ENCODE measurements around the gene NF2.

Gene NF2

GRCh38 chr22:29704528-29705285 lies 101.3 kb downstream of the NF2 start:
- no peak for DNase-seq

GRCh38 chr22:29705651-29706050 lies 102.2 kb downstream of the NF2 start:
- DNase-seq = no peak

DNA sequence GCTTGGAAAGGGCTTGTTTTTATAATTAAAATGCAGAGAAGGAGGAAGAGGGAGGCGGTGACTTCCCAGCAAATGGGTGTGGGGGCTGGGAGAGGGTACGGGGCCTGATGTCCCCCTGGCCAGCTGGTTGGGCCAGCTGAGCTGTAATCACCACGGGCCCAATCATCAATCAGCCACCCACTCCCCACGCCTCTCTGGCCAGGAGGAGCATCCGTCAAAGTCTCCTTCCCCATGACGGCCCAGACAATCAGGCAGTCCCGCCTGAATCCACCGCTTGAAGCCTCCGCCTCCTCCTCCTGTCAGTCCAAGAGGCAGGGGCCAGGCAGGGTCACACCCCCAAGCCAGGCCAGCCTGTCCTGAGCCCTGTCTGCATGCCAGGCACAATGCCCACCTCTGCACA lies 103.1 kb downstream of the NF2 start:
- no peak for DNase-seq

DNA sequence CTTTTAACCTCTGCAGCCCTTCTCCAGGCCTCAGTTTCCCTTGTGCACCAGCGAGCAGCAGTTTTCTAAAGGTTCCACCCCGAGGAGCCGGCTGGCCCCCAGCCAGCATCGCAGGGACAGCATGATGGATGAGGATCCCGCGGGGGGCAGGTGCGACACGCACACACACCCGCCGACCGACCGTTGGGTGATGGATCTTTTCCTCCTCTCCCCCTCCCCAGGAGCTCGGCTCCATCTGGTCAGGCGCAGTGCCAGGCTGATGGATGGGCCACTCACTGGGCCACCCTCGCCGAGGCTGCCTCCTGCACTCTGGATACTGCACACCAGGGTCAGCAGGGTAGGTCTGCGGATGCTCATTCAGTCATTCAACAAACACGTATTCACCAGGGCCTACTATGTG lies 103.6 kb downstream of the NF2 start:
- DNase-seq = no peak

- no peak for DNase-seq
Observed at GRCh38 chr22:29707471-29707870, 104.0 kb downstream of the NF2 start.

DNA sequence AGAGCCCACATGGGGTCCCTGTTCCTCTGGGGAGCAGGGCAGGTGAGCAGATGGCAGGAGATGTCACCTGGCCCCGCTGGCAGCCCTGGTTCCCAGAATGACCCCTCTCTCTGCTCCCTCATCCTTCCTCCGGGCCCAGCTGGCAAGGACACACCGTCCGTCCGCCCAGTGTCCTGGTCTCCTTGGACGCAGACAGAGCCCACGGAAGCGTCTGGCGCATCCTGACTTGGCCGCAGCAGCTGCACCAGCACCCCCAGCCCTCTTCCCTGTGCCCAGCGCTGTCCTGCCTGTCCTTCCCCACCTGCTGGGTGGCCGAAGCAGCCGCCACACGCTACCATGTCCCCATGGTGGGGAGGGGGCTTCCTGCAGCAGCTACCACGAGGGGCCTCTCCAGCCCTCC lies 106.8 kb downstream of the NF2 start:
- DNase-seq = no peak

DNA sequence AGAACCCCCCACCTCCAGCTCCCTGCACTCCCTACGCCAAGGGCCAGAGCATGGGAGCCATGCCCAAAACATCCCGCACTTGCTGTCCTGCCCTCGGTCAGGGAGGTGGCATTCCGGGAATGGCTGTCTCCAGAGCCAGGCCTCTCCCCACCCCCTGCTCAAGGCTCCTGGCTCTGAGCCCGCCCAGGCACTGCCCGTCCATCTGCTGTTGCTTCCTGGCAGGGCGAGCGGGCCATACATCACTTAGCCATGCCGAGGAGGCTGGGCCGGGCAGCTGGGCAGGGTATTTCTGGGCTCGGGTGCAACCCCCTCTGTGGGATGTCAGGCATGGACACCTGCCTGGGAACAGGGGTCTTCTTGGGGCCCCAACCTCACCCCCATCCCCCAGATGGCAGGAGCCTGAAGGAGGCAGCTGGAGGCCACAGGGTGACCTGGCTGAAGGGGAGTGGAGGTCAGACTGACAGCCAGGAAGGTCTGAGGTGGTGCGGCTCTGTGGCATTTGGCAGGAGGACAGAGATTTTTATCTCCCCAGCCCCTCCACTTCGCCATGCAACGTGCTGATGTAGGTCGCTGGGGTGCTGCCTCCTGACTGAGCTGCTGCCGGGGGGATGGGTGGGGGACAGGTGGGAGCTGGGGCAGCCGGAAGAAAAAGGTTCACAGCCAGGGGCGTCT lies 107.6 kb downstream of the NF2 start:
- DNase-seq = no peak

DNA sequence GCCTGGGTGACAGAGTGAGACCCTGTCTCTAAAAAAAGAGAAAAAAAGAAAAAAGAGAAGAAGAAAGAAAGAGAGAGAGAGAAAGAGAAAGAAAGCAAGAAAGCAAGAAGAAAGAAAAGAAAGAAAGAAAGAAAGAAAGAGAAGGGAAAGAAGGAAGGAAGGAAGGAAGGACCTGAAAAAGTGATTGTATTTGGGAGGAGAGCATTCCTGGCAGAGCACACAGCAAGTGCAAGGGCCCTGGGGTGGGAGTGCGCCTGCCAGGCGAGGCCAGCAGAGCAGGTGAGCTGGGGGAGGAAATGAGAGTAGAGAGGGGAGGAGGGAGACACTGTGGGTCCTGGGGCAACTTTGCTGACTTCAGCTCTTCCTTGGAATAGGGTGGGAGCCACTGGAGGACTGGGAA lies 108.7 kb downstream of the NF2 start:
- no peak for DNase-seq

- no peak for DNase-seq
Observed at GRCh38 chr22:29713156-29713727, 109.8 kb downstream of the NF2 start.

DNA sequence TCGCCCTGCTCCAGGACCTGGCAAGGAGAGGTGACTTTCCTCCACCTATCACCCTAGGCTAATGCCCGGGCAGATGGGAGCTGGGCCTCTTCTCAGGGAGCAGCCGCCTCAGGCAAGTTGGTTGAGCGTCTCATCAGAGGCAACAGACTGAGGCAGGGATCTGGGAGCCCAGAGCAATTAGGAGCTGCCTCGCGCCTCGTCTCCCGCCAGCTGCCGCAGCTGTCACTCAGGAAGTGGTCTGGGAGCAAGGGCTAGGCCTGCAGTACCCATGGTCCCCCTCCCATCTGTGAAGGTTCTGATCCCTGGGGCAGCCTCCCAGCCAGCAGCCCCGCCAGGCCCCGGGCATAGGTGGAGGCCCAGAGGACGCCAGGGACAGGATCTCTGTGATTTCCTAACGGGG lies 111.8 kb downstream of the NF2 start:
- DNase-seq = no peak

DNA sequence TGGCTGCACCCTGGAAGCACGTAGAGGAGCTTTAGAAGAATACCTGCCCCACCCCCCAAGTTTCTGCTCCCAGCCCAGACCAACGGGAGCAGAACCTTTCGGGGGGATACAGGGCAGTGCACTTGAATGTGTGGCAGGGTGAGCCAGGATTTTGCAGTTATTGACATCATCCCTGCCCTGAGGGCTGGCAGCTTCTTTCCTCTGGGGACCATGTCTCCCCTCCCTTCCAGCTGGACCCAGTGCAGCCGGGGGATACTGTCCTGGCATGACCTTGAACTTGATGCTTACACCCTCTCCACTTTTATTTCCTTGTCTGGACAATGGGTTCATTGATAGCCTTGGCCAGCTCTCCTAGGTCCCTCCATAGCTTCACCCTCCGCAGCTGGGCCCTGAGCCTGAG lies 112.3 kb downstream of the NF2 start:
- DNase-seq = no peak

DNA sequence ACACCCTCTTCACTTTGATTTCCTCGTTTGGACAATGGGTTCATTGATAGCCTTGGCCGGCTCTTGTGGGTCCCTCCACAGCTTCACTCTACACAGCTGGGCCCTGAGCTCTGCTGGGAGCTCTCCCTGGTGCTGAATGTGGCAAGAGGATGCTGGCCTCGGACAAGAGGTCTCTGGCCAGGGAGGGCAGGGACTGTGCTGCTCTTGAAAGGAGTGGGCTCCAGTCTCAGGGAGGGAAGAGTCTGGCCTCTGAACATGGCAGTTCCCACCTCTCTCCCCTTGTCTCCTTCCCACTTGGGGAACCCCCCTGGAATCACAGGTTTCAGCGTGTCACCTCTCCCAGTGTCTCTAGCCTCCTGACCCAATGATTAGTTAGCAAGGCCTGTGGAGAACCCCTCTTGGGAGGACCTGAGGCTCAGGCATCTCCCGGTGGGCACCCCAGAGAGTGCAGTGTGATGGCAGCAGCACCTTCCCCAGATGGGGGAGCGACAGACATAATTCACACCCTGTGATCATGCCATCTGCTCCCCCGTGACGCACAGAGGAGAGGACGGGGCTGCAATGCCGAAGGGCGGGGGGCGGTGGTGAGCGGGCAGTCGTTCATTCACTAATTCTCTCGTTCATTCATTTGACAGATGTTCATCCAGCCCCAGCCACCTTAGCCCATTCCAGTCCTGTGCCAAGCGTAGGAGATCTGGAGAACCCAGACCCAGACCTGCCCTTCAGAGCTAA lies 113.5 kb downstream of the NF2 start:
- peak; percentile 9 for DNase-seq

- no peak for DNase-seq
Observed at GRCh38 chr22:29717789-29718188, 114.4 kb downstream of the NF2 start.

DNA sequence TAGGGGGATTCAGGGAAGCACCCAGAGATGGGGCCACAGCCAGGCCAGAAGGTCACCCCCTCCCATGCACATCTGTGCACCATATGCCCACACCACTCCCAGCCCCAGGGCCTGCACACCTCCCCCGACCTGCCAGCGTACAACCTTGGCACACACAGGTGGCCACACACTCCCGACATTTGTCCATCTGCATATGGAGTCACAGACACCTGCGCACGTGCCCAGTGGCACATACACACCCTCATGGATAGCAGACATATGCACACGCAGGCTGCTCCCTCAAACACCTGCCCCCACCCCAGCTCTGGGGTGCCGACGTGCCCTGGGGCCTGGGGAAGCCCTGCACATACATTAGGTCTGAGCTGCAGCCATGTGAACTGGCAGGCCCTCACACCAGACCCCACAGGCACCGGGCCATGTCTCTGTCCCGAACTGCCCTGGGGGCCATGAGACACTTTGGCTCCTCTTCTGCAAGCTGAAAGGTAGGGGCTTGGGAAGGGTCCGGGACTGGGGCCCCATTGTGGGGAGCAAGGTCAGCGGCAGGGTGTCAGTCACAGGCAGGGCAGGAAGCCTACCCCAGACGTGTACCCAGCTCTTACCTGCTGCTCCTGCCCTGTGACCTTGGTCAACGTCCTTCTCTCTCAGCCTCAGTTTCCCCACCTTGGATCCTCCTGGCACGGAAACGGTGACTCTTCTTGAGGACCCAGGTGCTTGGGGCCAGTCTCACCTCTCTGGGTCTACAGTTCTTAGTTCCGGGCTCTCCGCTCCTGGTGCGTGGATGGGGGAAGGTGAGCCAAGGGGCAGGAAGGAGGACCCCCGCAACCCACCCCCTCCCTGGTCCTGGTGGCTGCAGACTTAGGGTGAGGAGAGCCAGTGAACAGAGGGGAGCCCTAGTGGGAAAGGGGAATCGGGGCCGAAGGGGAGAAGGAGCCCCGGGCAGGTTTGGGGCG lies 115.8 kb downstream of the NF2 start:
- no peak for DNase-seq

DNA sequence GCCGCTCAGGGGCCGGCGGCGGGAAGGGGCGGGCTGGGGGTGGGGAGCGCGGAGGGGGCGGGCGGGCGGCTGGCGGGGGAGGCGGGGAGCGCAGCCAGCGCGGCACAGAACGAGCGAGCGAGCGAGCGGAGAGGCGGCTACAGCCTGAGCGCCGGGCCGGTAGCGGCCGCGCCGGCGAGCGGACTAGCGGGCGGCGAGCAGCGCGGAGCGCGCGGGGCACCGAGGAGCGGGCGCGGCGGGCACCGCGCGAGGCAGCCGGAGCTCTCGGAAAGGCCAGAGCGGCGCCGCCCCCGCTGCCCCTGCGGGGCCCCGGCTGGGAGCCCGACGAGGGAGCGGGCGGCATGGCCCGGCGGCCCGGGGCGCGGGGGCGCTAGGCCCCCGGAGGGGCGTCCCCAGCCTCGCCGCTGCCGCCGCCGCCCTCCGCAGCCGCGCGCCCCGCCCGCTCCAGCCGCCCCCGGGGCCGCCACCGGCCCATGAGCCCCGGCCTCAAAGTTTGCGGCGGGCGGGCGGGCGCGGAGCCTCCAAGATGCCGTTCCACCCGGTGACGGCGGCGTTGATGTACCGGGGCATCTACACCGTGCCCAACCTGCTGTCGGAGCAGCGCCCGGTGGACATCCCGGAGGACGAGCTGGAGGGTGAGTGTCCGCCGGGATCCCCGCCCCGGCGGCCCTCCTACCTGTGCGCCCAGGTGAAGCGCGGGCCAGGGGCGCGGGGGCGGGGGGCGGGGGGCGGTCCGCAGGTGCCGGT lies 116.6 kb downstream of the NF2 start, which contains the start of gene CABP7:
Gene CABP7 (plus strand): TSS at position 105 of the 747 bp plus-strand sequence. CDS start 422 bp downstream, at position 527.
- DNase-seq = no peak

- no peak for DNase-seq
Observed at GRCh38 chr22:29720811-29721323, 117.4 kb downstream of the NF2 start.

- DNase-seq = no peak
Observed at GRCh38 chr22:29722151-29722550, 118.7 kb downstream of the NF2 start.

- DNase-seq = no peak
Observed at GRCh38 chr22:29722587-29722986, 119.2 kb downstream of the NF2 start.

GRCh38 chr22:29723766-29724165 lies 120.3 kb downstream of the NF2 start:
- no peak for DNase-seq

DNA sequence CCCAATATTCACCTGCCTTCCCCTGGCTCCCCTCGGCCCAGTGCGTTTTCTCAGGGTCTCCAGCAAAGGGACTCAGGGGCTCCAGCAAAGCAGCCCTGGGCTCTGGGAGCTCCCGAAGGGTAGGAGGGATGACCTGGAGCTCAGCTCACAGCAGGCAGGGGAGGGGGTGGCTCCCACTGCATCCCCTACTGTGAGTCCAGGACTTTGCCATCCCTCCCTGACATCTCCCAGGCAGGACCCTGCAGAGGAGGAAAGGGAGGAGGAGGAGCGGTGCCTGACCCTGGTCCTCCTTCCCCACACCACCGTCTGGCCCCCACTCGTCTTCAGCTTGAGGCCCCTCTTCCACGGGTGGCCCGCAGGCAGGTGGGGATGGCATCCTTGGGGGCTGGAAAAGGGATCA lies 121.4 kb downstream of the NF2 start:
- DNase-seq = no peak

GRCh38 chr22:29726106-29726505 lies 122.7 kb downstream of the NF2 start:
- no peak for DNase-seq

Data from activated naive CD4-positive, alpha-beta T cell treated with Interleukin-2 at 50 U/mL for 16 hours (primary cell).